HCT116 (cell line): Measurements from ENCODE around the gene SIPA1L3.

Experiments
- ATF3 ChIP-seq: IDR thresholded peaks from 2 replicates; pipeline ENCODE4 v1.6.1; 2012
- CEBPB ChIP-seq: IDR thresholded peaks from 2 replicates; pipeline ENCODE4 v1.6.1; 2012; ENCODE audit warnings: low read depth
- CTCF ChIP-seq, 3 experiments: fragments of 200-600 bp in 1 of 3; sonication (generic) in 1 of 3; IDR thresholded peaks in 2 of 3; conservative IDR thresholded peaks in 1 of 3; 2 replicates each; pipeline ENCODE4 v1.5.1; 2012 to 2017; ENCODE audit warnings: low read depth in 2 of 3, low read length in 2 of 3, antibody characterized with exemption in 1 of 3, borderline replicate concordance in 1 of 3, control low read depth in 1 of 3, mild to moderate bottlenecking in 1 of 3, mixed read lengths in 1 of 3, mixed run types in 1 of 3, moderate library complexity in 1 of 3; ENCODE audit not compliant: insufficient read depth in 1 of 3
- EGR1 ChIP-seq: IDR thresholded peaks from 2 replicates; pipeline ENCODE4 v1.6.1; 2012; ENCODE audit warnings: low read depth
- MAX ChIP-seq: IDR thresholded peaks from 2 replicates; pipeline ENCODE4 v1.6.1; 2012
- POLR2A ChIP-seq: IDR thresholded peaks from 2 replicates; pipeline ENCODE4 v1.7.0; 2011; ENCODE audit warnings: borderline replicate concordance; ENCODE audit not compliant: insufficient read depth, insufficient read length; ENCODE audit errors: extremely low read depth
- POLR2AphosphoS5 ChIP-seq: IDR thresholded peaks from 2 replicates; pipeline ENCODE4 v1.6.1; 2011; ENCODE audit warnings: mild to moderate bottlenecking, low read depth, low read length, moderate library complexity
- RAD21 ChIP-seq: IDR thresholded peaks from 2 replicates; pipeline ENCODE4 v1.6.1; 2012; ENCODE audit warnings: low read depth, mild to moderate bottlenecking
- REST ChIP-seq: IDR thresholded peaks from 2 replicates; pipeline ENCODE4 v1.6.1; 2012; ENCODE audit warnings: low read depth
- SRF ChIP-seq: IDR thresholded peaks from 2 replicates; pipeline ENCODE4 v1.6.1; 2012; ENCODE audit warnings: low read depth
- ZNF274 ChIP-seq: fragments of 200-500 bp; sonication (Bioruptor generic); IDR thresholded peaks from 2 replicates; pipeline ENCODE4 v1.6.1; 2014; ENCODE audit warnings: mild to moderate bottlenecking, low read depth, low read length, inconsistent platforms

GRCh38 chr19:37980419-37981170 lies 73.6 kb downstream of the SIPA1L3 start:
- no peak for TF ChIP-seq CEBPB
- TF ChIP-seq CTCF (IDR thresholded peaks at IDR 0.05 in 2 of 3, conservative IDR thresholded peaks at IDR 0.05 in 1 of 3; ENCODE audit: borderline replicate concordance in 1 of 3, insufficient read depth in 1 of 3, low read depth in 2 of 3, low read length in 2 of 3) = no peak
- TF ChIP-seq POLR2A = no peak
- no peak for TF ChIP-seq SRF
- TF ChIP-seq ATF3 = no peak
- TF ChIP-seq ZNF274 = no peak
- no peak for TF ChIP-seq POLR2AphosphoS5
- TF ChIP-seq REST = no peak
- TF ChIP-seq EGR1 = no peak
- no peak for TF ChIP-seq RAD21
- TF ChIP-seq MAX = no peak; the same call in 1 of the 2 replicates
